Mucosa of stomach (tissue), 1 donor: ENCODE data around the gene YARS1.

Experiments used
- H3K27me3 ChIP-seq: one replicate; pipeline ENCODE4 v1.7.0; 2013; ENCODE audit warnings: mild to moderate bottlenecking, low read length; ENCODE audit not compliant: control insufficient read depth, insufficient read depth
- H3K36me3 ChIP-seq: one replicate; pipeline ENCODE4 v1.7.0; 2013; ENCODE audit warnings: low read length; ENCODE audit not compliant: control insufficient read depth, insufficient read depth
- H3K4me1 ChIP-seq: one replicate; pipeline ENCODE4 v1.7.0; 2013; ENCODE audit warnings: mild to moderate bottlenecking, low read length; ENCODE audit not compliant: control insufficient read depth, insufficient read depth
- H3K4me3 ChIP-seq: one replicate; pipeline ENCODE4 v1.7.0; 2013; ENCODE audit warnings: low read length
- H3K9ac ChIP-seq: one replicate; pipeline ENCODE4 v1.7.0; 2013; ENCODE audit warnings: mild to moderate bottlenecking, low read length, moderate library complexity
- H3K9me3 ChIP-seq: one replicate; pipeline ENCODE4 v1.7.0; 2013; ENCODE audit warnings: mild to moderate bottlenecking, low read length, moderate library complexity; ENCODE audit not compliant: control insufficient read depth
- donor health status: Pancreatic carcinoma.

YARS1 gene

DNA sequence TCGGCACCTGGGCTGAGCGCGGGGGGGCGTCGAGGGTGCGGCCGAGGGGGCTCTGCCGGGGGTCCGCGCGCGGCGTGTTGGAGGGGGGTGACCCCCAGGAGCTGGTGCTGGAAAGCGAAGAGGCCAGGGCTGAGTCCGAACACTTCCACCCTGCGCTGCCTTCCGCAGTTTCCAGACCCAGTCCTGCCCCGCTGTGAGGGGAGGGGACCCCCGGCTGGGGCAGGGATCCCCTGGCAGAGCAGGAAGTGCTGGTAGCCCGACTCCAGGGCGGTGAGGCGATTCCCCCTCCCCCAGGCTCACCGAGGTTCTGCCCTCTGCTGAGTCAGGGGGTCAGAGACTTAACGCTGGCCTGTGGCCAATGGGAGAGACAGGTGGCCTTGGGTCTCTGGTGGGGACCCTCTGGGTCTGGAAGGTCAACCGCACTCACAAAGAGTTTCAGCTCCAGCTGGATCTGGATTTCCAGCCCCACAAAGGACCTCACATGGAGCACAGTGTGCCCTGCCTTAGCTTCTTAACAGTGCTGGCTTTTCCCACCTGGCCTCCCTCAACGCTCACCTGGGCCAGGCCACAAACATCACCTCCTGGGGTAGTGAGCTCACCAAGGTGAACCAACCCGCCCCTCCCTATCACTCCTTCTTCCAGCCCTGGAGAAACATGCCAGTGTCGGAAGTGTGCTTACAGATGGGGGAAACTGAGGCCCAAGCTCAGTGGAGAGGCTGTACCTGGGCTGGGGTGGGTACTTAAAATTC is 74.8 kb downstream of the YARS1 start:
- Histone ChIP-seq H3K9ac (peak overlapping the region; percentile 93), H3K4me3 (peak overlapping the region; percentile 17), H3K27me3 (no peaks in the 10 kb centered on the region), H3K4me1 (peaks cover 50% of the 10 kb centered on the region), H3K36me3 (no peaks in the 10 kb centered on the region), H3K9me3 (no peaks in the 10 kb centered on the region)

GRCh38 chr1:32741413-32742198 is 75.6 kb downstream of the YARS1 start:
- Histone ChIP-seq H3K27me3 (no peaks in the 10 kb centered on the region), H3K9me3 (no peaks in the 10 kb centered on the region), H3K4me3 (peak overlapping the region; percentile 17), H3K9ac (peak overlapping the region; percentile 93), H3K36me3 (no peaks in the 10 kb centered on the region), H3K4me1 (peaks cover 54% of the 10 kb centered on the region)

- Histone ChIP-seq H3K27me3 (no peaks in the 10 kb centered on the region), H3K4me3 (no peak overlapping the region), H3K9me3 (no peaks in the 10 kb centered on the region), H3K4me1 (peaks cover 52% of the 10 kb centered on the region), H3K9ac (peak overlapping the region; percentile 88), H3K36me3 (no peaks in the 10 kb centered on the region)
Observed at GRCh38 chr1:32741059-32741412, 76.1 kb downstream of the YARS1 start.

- H3K4me3 ChIP-seq, result no peak overlapping the region
- no peaks in the 10 kb centered on the region for H3K9me3 ChIP-seq
- no peaks in the 10 kb centered on the region for H3K36me3 ChIP-seq
- H3K9ac ChIP-seq, result peak overlapping the region; percentile 5
- peaks cover 34% of the 10 kb centered on the region for H3K4me1 ChIP-seq
- H3K27me3 ChIP-seq, result no peaks in the 10 kb centered on the region
Observed at GRCh38 chr1:32736812-32737791, 80.1 kb downstream of the YARS1 start.

GRCh38 chr1:32733582-32734321 is 83.4 kb downstream of the YARS1 start:
- no peaks in the 10 kb centered on the region for H3K36me3 ChIP-seq
- peaks cover 37% of the 10 kb centered on the region for H3K4me1 ChIP-seq
- no peak overlapping the region for H3K4me3 ChIP-seq
- no peaks in the 10 kb centered on the region for H3K27me3 ChIP-seq
- no peaks in the 10 kb centered on the region for H3K9me3 ChIP-seq
- H3K9ac ChIP-seq, result peak overlapping the region; percentile 29

DNA sequence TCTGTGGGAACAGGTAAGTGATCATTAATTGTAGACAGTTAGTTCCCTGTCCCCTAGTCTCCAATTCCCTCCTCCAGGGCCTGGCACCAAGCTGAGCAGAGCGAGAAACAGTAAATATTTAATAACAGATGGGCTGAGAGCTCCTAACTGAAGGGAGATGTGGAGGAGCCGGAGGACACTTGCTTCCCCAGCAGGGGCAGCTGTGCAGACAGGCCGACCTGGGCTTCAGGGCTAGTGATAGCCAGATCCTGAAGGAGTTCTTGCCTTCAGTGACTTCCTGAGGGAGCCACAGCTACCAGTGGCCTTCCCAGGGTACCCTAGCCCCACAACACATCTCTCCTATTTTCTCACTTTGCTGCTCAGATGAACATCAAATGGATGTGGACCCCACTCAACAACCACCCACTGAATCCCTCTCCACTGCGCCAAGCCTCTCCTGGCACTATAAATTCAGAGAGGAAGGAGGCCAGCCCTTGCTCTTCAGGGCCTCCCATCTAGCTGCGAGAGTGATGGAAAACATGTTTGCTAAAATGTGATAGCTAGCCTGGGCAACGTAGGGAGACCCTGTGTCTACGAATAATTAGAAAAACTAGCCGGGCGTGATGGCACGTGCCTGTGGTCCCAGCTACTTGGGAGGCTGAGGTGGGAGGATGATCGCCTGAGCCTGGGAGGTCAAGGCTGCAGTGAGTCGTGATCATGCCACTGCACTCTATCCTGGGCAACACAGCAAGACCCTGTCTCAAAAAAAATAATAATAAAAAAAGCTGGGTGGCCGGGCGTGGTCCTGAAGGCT is 87.7 kb downstream of the YARS1 start:
- no peaks in the 10 kb centered on the region for H3K27me3 ChIP-seq
- peaks cover 38% of the 10 kb centered on the region for H3K4me1 ChIP-seq
- no peak overlapping the region for H3K4me3 ChIP-seq
- H3K36me3 ChIP-seq, result no peaks in the 10 kb centered on the region
- H3K9me3 ChIP-seq, result no peaks in the 10 kb centered on the region
- no peak overlapping the region for H3K9ac ChIP-seq

DNA sequence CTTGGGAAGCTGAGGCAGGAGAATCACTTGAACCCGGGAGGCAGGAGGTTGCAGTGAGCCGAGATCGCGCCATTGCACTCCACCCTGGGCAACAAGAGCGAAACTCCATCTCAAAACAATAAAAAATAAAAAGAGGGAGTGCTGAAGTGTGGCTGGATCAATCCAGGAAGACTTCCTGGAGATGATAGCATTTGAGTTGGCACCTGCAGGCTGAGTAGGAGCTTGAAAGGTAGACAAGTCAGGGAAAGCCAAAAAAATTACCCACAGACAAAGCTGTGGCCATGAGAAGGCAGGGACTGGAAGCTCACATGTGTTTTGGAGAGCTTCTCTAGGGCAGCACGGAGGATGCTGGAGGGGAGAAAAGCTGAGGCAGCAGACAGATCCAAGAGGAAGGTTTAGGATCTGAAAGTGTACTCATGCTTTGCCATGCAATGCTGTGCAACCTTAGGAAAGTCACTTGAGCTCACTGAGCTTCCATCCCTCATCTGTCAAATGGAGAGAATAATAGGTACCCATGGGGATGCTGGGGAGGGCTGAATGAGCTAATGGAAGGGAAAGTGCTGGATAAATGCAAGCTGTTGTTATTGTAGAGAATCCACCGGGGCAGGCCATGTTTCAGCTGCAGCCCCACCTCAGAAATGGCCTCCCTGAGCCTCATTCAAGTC is 88.6 kb downstream of the YARS1 start:
- peaks cover 34% of the 10 kb centered on the region for H3K4me1 ChIP-seq
- no peaks in the 10 kb centered on the region for H3K36me3 ChIP-seq
- no peaks in the 10 kb centered on the region for H3K9me3 ChIP-seq
- no peak overlapping the region for H3K4me3 ChIP-seq
- no peaks in the 10 kb centered on the region for H3K27me3 ChIP-seq
- no peak overlapping the region for H3K9ac ChIP-seq

- peaks cover 31% of the 10 kb centered on the region for H3K4me1 ChIP-seq
Observed at GRCh38 chr1:32727876-32728275, 89.3 kb downstream of the YARS1 start.

GRCh38 chr1:32725615-32725982 is 91.6 kb downstream of the YARS1 start:
- H3K36me3 ChIP-seq, result no peaks in the 10 kb centered on the region
- no peaks in the 10 kb centered on the region for H3K27me3 ChIP-seq
- no peaks in the 10 kb centered on the region for H3K9me3 ChIP-seq
- H3K4me3 ChIP-seq, result no peak overlapping the region
- no peak overlapping the region for H3K9ac ChIP-seq
- peaks cover 24% of the 10 kb centered on the region for H3K4me1 ChIP-seq

More at GRCh38 chr1:32727876-32728275, 89.3 kb downstream of the YARS1 start:
- H3K27me3 ChIP-seq, result no peaks in the 10 kb centered on the region
- no peak overlapping the region for H3K4me3 ChIP-seq
- H3K9ac ChIP-seq, result no peak overlapping the region
- H3K9me3 ChIP-seq, result no peaks in the 10 kb centered on the region
- no peaks in the 10 kb centered on the region for H3K36me3 ChIP-seq
